WI38 (cell line): ENCODE measurements around the gene NTNG1.

Experiments used
- H3K4me3 ChIP-seq: 2 replicates; pipeline ENCODE4 v1.5.1; 2011; ENCODE audit warnings: low read depth, mild to moderate bottlenecking, control low read depth, low read length
- CTCF ChIP-seq: IDR thresholded peaks from 2 replicates; pipeline ENCODE4 v1.5.1; 2012; ENCODE audit warnings: low read depth, mild to moderate bottlenecking, control low read depth, low read length

The NTNG1 gene

GRCh38 chr1:107254306-107254705 lies 113.5 kb downstream of the NTNG1 start:
- no peak for TF ChIP-seq CTCF
- H3K4me3 ChIP-seq: no peak overlapping the region

GRCh38 chr1:107255469-107255868 lies 114.6 kb downstream of the NTNG1 start:
- TF ChIP-seq CTCF: no peak
- no peak overlapping the region for H3K4me3 ChIP-seq

- no peak for TF ChIP-seq CTCF
- H3K4me3 ChIP-seq: no peak overlapping the region
Observed at GRCh38 chr1:107262467-107263286, 121.8 kb downstream of the NTNG1 start.

- H3K4me3 ChIP-seq: no peak overlapping the region
- TF ChIP-seq CTCF: no peak
Observed at GRCh38 chr1:107263291-107263915, 122.6 kb downstream of the NTNG1 start.

- no peak overlapping the region for H3K4me3 ChIP-seq
- no peak for TF ChIP-seq CTCF
Observed at GRCh38 chr1:107264007-107264406, 123.2 kb downstream of the NTNG1 start.

- TF ChIP-seq CTCF: no peak
- no peak overlapping the region for H3K4me3 ChIP-seq
Observed at GRCh38 chr1:107264561-107264960, 123.7 kb downstream of the NTNG1 start.

GRCh38 chr1:107267489-107267888 lies 126.7 kb downstream of the NTNG1 start:
- no peak overlapping the region for H3K4me3 ChIP-seq
- no peak for TF ChIP-seq CTCF
